ENCODE results near the gene PRKACB.
"Not testable (repeated sequence)": the region's sequence is repeated elsewhere in the genome, so short reads cannot be mapped to it uniquely, and the experiment has no call there.

The PRKACB gene

GRCh38 chr1:84224905-84225304 lies 80.8 kb downstream of the PRKACB start:
- DNase-seq = no peak

- no peak for DNase-seq
Observed at GRCh38 chr1:84225646-84226045, 81.6 kb downstream of the PRKACB start.

- DNase-seq = not testable (repeated sequence)
Observed at GRCh38 chr1:84232676-84233075, 88.6 kb downstream of the PRKACB start.

- no peak for DNase-seq
Observed at GRCh38 chr1:84236256-84236655, 92.2 kb downstream of the PRKACB start.

GRCh38 chr1:84242641-84243040 lies 98.6 kb downstream of the PRKACB start:
- DNase-seq = no peak

GRCh38 chr1:84245563-84245962 lies 101.5 kb downstream of the PRKACB start:
- DNase-seq = no peak

- DNase-seq = no peak
Observed at GRCh38 chr1:84246213-84246612, 102.1 kb downstream of the PRKACB start.

- peak; percentile 10 for DNase-seq
Observed at GRCh38 chr1:84247425-84248220, 103.6 kb downstream of the PRKACB start.

GRCh38 chr1:84250668-84251067 lies 106.6 kb downstream of the PRKACB start:
- no peak for DNase-seq

GRCh38 chr1:84253036-84253435 lies 109.0 kb downstream of the PRKACB start:
- peak; percentile 68 for DNase-seq

GRCh38 chr1:84253891-84254290 lies 109.8 kb downstream of the PRKACB start:
- DNase-seq = peak; percentile 76

- DNase-seq = no peak
Observed at GRCh38 chr1:84254703-84255238, 110.7 kb downstream of the PRKACB start.

GRCh38 chr1:84255582-84255981 lies 111.5 kb downstream of the PRKACB start:
- no peak for DNase-seq

GRCh38 chr1:84257617-84258016 lies 113.5 kb downstream of the PRKACB start:
- no peak for DNase-seq

- DNase-seq = no peak
Observed at GRCh38 chr1:84259376-84259775, 115.3 kb downstream of the PRKACB start.

GRCh38 chr1:84259989-84260388 lies 115.9 kb downstream of the PRKACB start:
- DNase-seq = no peak

- DNase-seq = no peak
Observed at GRCh38 chr1:84260852-84261518, 116.9 kb downstream of the PRKACB start.

- no peak for DNase-seq
Observed at GRCh38 chr1:84264961-84265360, 120.9 kb downstream of the PRKACB start.

GRCh38 chr1:84265867-84266266 lies 121.8 kb downstream of the PRKACB start:
- DNase-seq = no peak

- no peak for DNase-seq
Observed at GRCh38 chr1:84266748-84267147, 122.7 kb downstream of the PRKACB start.

GRCh38 chr1:84267476-84267875 lies 123.4 kb downstream of the PRKACB start:
- DNase-seq = no peak

GRCh38 chr1:84268346-84268745 lies 124.3 kb downstream of the PRKACB start:
- no peak for DNase-seq

GRCh38 chr1:84269306-84269705 lies 125.2 kb downstream of the PRKACB start:
- DNase-seq = no peak

Measured in fibroblast of upper back skin (primary cell).